HepG2 (cell line): ENCODE data around the gene IQCN. TPM values are rescaled to one million over a fixed set of nuclear protein-coding genes. Genes with fewer than 3 reads are reported as not detected.

Experiments used
- HNRNPL ChIP-seq: fragments of 200-400 bp; formaldehyde crosslinking; IDR thresholded peaks from 2 replicates; pipeline ENCODE4 v1.6.1; 2017; ENCODE audit warnings: mild to moderate bottlenecking, low read depth, low read length
- SP2 ChIP-seq: sonication (generic); formaldehyde crosslinking; IDR thresholded peaks from 2 replicates; pipeline ENCODE4 v1.5.1; 2020; ENCODE audit warnings: mild to moderate bottlenecking, missing genetic modification reagents
- ZNF235 ChIP-seq: sonication (generic); formaldehyde crosslinking; IDR thresholded peaks from 2 replicates; pipeline ENCODE4 v1.8.1; 2023; ENCODE audit warnings: mild to moderate bottlenecking, missing genetic modification reagents, borderline replicate concordance
- polyA plus RNA-seq, 8 experiments: library from polyadenylated mRNA; depleted of rRNA in 3 of 8; stranded (reverse) in 7 of 8; unstranded in 1 of 8; fragments of >200 nt; fragmentation: Illumina TruSeq in 4 of 8; extraction: Trizol in 4 of 8; gene quantifications; 2 replicates each; pipeline versions ENCODE4 v1.2.1 to v1.2.3, GENCODE V29; 2011 to 2016; ENCODE audit warnings: low read depth in 4 of 8, missing spikeins in 1 of 8, mixed read lengths in 1 of 8; ENCODE audit not compliant: insufficient read depth in 1 of 8
- total RNA-seq, 5 experiments: library from RNA; depleted of rRNA; stranded (reverse); fragments of >200 nt; fragmentation: Illumina TruSeq; extraction: Trizol; gene quantifications; 2 replicates each; pipeline ENCODE4 v1.2.3, GENCODE V29; 2016; ENCODE audit warnings: low read depth in 1 of 5
- TF ChIP-seq, protein P1 (sequence below): sonication (generic); formaldehyde crosslinking; IDR thresholded peaks from 2 replicates; pipeline ENCODE4 v1.5.0; 2020; ENCODE audit warnings: mild to moderate bottlenecking, missing genetic modification reagents, borderline replicate concordance
- TF ChIP-seq, protein P2 (sequence below): sonication (generic); formaldehyde crosslinking; IDR thresholded peaks from 2 replicates; pipeline ENCODE4 v1.4.0; 2020; ENCODE audit warnings: low read depth, missing genetic modification reagents
- TF ChIP-seq, protein P3 (sequence below): IDR thresholded peaks from 2 replicates; pipeline ENCODE4 v1.6.1; 2016; ENCODE audit warnings: low read depth, missing genetic modification reagents, missing compliant biosample characterization
- TF ChIP-seq, protein P4 (sequence below): sonication (generic); formaldehyde crosslinking; IDR thresholded peaks from 2 replicates; pipeline ENCODE4 v1.5.0; 2020; ENCODE audit warnings: mild to moderate bottlenecking, missing genetic modification reagents, moderate library complexity

The IQCN gene
- total and polyA plus RNA-seq, 2 of the 13 experiments (the other 11 are each of a cell fraction or from before 2014, with no cell fraction given) = 0.04 to 0.18 TPM

DNA sequence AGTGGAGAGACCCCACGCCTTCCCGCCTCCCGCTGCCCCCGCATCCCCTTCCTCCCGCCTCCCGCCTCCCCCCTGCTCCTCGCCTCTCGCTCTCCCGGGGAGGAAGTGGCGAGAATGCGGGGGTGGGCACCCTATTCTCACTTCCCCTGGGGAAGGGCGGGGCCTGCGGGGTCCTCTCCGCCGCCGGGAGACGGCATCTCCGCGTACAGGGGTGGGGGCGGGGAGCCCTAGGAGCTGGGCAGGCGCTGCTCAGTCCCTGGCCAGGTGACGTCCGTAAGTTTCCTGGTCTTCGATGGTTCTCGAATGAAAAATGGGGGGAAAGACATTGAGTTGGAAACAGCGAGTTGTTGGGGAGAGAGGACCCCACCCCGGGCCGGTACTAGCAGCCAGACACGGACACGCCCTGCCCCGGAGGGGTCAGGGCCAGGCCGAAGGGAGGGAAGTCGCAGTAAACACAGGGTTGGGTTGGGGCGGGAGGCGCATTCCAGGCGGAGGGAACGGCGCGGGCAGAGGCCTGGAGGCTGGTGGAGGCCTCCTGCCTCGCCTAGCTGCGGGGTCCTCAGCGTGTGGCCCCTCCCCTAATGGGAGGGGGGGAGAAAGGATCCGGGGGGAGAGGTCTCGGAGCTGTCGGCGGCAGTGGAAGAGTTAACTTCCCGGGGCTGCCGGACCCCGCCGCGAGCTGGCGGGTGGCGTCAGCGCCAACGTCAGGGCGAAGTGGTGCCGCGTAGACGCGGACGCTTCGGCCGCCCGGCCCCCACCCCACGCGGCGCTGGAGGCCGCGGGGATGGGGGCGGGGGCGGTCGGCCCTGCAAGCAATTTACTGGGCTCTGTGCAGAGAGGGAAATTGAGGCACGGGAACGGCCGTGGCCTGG is 17.6 kb upstream of the IQCN start (continued):
- TF ChIP-seq, protein P1, sequence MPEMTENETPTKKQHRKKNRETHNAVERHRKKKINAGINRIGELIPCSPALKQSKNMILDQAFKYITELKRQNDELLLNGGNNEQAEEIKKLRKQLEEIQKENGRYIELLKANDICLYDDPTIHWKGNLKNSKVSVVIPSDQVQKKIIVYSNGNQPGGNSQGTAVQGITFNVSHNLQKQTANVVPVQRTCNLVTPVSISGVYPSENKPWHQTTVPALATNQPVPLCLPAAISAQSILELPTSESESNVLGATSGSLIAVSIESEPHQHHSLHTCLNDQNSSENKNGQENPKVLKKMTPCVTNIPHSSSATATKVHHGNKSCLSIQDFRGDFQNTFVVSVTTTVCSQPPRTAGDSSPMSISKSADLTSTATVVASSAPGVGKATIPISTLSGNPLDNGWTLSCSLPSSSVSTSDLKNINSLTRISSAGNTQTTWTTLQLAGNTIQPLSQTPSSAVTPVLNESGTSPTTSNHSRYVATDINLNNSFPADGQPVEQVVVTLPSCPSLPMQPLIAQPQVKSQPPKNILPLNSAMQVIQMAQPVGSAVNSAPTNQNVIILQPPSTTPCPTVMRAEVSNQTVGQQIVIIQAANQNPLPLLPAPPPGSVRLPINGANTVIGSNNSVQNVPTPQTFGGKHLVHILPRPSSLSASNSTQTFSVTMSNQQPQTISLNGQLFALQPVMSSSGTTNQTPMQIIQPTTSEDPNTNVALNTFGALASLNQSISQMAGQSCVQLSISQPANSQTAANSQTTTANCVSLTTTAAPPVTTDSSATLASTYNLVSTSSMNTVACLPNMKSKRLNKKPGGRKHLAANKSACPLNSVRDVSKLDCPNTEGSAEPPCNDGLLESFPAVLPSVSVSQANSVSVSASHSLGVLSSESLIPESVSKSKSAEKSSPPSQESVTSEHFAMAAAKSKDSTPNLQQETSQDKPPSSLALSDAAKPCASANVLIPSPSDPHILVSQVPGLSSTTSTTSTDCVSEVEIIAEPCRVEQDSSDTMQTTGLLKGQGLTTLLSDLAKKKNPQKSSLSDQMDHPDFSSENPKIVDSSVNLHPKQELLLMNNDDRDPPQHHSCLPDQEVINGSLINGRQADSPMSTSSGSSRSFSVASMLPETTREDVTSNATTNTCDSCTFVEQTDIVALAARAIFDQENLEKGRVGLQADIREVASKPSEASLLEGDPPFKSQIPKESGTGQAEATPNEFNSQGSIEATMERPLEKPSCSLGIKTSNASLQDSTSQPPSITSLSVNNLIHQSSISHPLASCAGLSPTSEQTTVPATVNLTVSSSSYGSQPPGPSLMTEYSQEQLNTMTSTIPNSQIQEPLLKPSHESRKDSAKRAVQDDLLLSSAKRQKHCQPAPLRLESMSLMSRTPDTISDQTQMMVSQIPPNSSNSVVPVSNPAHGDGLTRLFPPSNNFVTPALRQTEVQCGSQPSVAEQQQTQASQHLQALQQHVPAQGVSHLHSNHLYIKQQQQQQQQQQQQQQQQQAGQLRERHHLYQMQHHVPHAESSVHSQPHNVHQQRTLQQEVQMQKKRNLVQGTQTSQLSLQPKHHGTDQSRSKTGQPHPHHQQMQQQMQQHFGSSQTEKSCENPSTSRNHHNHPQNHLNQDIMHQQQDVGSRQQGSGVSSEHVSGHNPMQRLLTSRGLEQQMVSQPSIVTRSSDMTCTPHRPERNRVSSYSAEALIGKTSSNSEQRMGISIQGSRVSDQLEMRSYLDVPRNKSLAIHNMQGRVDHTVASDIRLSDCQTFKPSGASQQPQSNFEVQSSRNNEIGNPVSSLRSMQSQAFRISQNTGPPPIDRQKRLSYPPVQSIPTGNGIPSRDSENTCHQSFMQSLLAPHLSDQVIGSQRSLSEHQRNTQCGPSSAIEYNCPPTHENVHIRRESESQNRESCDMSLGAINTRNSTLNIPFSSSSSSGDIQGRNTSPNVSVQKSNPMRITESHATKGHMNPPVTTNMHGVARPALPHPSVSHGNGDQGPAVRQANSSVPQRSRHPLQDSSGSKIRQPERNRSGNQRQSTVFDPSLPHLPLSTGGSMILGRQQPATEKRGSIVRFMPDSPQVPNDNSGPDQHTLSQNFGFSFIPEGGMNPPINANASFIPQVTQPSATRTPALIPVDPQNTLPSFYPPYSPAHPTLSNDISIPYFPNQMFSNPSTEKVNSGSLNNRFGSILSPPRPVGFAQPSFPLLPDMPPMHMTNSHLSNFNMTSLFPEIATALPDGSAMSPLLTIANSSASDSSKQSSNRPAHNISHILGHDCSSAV (CRISPR knock-in tag) = no peak
- TF ChIP-seq, protein P2, sequence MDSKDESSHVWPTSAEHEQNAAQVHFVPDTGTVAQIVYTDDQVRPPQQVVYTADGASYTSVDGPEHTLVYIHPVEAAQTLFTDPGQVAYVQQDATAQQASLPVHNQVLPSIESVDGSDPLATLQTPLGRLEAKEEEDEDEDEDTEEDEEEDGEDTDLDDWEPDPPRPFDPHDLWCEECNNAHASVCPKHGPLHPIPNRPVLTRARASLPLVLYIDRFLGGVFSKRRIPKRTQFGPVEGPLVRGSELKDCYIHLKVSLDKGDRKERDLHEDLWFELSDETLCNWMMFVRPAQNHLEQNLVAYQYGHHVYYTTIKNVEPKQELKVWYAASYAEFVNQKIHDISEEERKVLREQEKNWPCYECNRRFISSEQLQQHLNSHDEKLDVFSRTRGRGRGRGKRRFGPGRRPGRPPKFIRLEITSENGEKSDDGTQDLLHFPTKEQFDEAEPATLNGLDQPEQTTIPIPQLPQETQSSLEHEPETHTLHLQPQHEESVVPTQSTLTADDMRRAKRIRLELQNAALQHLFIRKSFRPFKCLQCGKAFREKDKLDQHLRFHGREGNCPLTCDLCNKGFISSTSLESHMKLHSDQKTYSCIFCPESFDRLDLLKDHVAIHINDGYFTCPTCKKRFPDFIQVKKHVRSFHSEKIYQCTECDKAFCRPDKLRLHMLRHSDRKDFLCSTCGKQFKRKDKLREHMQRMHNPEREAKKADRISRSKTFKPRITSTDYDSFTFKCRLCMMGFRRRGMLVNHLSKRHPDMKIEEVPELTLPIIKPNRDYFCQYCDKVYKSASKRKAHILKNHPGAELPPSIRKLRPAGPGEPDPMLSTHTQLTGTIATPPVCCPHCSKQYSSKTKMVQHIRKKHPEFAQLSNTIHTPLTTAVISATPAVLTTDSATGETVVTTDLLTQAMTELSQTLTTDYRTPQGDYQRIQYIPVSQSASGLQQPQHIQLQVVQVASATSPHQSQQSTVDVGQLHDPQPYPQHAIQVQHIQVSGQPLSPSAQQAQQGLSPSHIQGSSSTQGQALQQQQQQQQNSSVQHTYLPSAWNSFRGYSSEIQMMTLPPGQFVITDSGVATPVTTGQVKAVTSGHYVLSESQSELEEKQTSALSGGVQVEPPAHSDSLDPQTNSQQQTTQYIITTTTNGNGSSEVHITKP (CRISPR knock-in tag) = no peak
- TF ChIP-seq HNRNPL (no peak), ZNF235 (CRISPR knock-in tag) (peak; percentile 24; the same call in 1 of the 2 replicates), SP2 (no peak)
- TF ChIP-seq, protein P3, sequence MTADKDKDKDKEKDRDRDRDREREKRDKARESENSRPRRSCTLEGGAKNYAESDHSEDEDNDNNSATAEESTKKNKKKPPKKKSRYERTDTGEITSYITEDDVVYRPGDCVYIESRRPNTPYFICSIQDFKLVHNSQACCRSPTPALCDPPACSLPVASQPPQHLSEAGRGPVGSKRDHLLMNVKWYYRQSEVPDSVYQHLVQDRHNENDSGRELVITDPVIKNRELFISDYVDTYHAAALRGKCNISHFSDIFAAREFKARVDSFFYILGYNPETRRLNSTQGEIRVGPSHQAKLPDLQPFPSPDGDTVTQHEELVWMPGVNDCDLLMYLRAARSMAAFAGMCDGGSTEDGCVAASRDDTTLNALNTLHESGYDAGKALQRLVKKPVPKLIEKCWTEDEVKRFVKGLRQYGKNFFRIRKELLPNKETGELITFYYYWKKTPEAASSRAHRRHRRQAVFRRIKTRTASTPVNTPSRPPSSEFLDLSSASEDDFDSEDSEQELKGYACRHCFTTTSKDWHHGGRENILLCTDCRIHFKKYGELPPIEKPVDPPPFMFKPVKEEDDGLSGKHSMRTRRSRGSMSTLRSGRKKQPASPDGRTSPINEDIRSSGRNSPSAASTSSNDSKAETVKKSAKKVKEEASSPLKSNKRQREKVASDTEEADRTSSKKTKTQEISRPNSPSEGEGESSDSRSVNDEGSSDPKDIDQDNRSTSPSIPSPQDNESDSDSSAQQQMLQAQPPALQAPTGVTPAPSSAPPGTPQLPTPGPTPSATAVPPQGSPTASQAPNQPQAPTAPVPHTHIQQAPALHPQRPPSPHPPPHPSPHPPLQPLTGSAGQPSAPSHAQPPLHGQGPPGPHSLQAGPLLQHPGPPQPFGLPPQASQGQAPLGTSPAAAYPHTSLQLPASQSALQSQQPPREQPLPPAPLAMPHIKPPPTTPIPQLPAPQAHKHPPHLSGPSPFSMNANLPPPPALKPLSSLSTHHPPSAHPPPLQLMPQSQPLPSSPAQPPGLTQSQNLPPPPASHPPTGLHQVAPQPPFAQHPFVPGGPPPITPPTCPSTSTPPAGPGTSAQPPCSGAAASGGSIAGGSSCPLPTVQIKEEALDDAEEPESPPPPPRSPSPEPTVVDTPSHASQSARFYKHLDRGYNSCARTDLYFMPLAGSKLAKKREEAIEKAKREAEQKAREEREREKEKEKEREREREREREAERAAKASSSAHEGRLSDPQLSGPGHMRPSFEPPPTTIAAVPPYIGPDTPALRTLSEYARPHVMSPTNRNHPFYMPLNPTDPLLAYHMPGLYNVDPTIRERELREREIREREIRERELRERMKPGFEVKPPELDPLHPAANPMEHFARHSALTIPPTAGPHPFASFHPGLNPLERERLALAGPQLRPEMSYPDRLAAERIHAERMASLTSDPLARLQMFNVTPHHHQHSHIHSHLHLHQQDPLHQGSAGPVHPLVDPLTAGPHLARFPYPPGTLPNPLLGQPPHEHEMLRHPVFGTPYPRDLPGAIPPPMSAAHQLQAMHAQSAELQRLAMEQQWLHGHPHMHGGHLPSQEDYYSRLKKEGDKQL (CRISPR knock-in tag) = no peak
- TF ChIP-seq, protein P4, sequence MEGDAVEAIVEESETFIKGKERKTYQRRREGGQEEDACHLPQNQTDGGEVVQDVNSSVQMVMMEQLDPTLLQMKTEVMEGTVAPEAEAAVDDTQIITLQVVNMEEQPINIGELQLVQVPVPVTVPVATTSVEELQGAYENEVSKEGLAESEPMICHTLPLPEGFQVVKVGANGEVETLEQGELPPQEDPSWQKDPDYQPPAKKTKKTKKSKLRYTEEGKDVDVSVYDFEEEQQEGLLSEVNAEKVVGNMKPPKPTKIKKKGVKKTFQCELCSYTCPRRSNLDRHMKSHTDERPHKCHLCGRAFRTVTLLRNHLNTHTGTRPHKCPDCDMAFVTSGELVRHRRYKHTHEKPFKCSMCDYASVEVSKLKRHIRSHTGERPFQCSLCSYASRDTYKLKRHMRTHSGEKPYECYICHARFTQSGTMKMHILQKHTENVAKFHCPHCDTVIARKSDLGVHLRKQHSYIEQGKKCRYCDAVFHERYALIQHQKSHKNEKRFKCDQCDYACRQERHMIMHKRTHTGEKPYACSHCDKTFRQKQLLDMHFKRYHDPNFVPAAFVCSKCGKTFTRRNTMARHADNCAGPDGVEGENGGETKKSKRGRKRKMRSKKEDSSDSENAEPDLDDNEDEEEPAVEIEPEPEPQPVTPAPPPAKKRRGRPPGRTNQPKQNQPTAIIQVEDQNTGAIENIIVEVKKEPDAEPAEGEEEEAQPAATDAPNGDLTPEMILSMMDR = no peak
